ENCODE data around the gene HDAC4.
"Not testable (repeated sequence)": the region's sequence is repeated elsewhere in the genome, so short reads cannot be mapped to it uniquely, and the experiment has no call there.

The HDAC4 gene

GRCh38 chr2:239086325-239087020, 314.3 kb downstream of the HDAC4 start:
- DNase-seq (ENCODE audit: low spot score), result no peak

GRCh38 chr2:239085201-239085992, 315.4 kb downstream of the HDAC4 start:
- DNase-seq (ENCODE audit: low spot score), result no peak

GRCh38 chr2:239084007-239084406, 316.8 kb downstream of the HDAC4 start:
- no peak for DNase-seq (ENCODE audit: low spot score)

GRCh38 chr2:239082425-239082824, 318.4 kb downstream of the HDAC4 start:
- DNase-seq (ENCODE audit: low spot score), result no peak

- no peak for DNase-seq (ENCODE audit: low spot score)
Observed at GRCh38 chr2:239081622-239082021, 319.2 kb downstream of the HDAC4 start.

- DNase-seq (ENCODE audit: low spot score), result no peak
Observed at GRCh38 chr2:239081046-239081445, 319.8 kb downstream of the HDAC4 start.

GRCh38 chr2:239079671-239080294, 321.0 kb downstream of the HDAC4 start:
- no peak for DNase-seq (ENCODE audit: low spot score)

GRCh38 chr2:239078128-239078924, 322.5 kb downstream of the HDAC4 start:
- no peak for DNase-seq (ENCODE audit: low spot score)

- no peak for DNase-seq (ENCODE audit: low spot score)
Observed at GRCh38 chr2:239077260-239077659, 323.6 kb downstream of the HDAC4 start.

- no peak for DNase-seq (ENCODE audit: low spot score)
Observed at GRCh38 chr2:239075918-239076758, 324.7 kb downstream of the HDAC4 start.

GRCh38 chr2:239073745-239074530, 326.9 kb downstream of the HDAC4 start:
- DNase-seq (ENCODE audit: low spot score), result no peak

- no peak for DNase-seq (ENCODE audit: low spot score)
Observed at GRCh38 chr2:239073270-239073669, 327.6 kb downstream of the HDAC4 start.

- no peak for DNase-seq (ENCODE audit: low spot score)
Observed at GRCh38 chr2:239072786-239073185, 328.0 kb downstream of the HDAC4 start.

- DNase-seq (ENCODE audit: low spot score), result no peak
Observed at GRCh38 chr2:239070466-239070865, 330.4 kb downstream of the HDAC4 start.

- not testable (repeated sequence) for DNase-seq (ENCODE audit: low spot score)
Observed at GRCh38 chr2:239069362-239070333, 331.2 kb downstream of the HDAC4 start.

GRCh38 chr2:239068411-239068810, 332.4 kb downstream of the HDAC4 start:
- DNase-seq (ENCODE audit: low spot score), result no peak

- no peak for DNase-seq (ENCODE audit: low spot score)
Observed at GRCh38 chr2:239067196-239067865, 333.5 kb downstream of the HDAC4 start.

- DNase-seq (ENCODE audit: low spot score), result no peak
Observed at GRCh38 chr2:239066597-239066996, 334.2 kb downstream of the HDAC4 start.

- DNase-seq (ENCODE audit: low spot score), result no peak
Observed at GRCh38 chr2:239065962-239066361, 334.9 kb downstream of the HDAC4 start.
